ENCODE data around the gene FAM170A.

FAM170A gene

GRCh38 chr5:119681734-119682133 is 52.4 kb downstream of the FAM170A start:
- H4K20me1 ChIP-seq (ENCODE audit: insufficient read depth, low read length), result no peaks in the 10 kb centered on the region
- no peaks in the 10 kb centered on the region for H3K4me1 ChIP-seq (ENCODE audit: low read length)
- H3K9ac ChIP-seq (ENCODE audit: low read length), result no peak overlapping the region
- no peaks in the 10 kb centered on the region for H3K27me3 ChIP-seq (replicated peaks; ENCODE audit: insufficient read depth, low read length)
- no peaks in the 10 kb centered on the region for H3K9me3 ChIP-seq (replicated peaks; ENCODE audit: insufficient read depth, low read length)
- no peak overlapping the region for H2AFZ ChIP-seq (ENCODE audit: low read length)
- no peak overlapping the region for H3K4me2 ChIP-seq (ENCODE audit: low read depth, low read length)
- no peak for TF ChIP-seq CTCF (IDR thresholded peaks at IDR 0.05; ENCODE audit: low read length)
- TF ChIP-seq EZH2 (optimal IDR thresholded peaks at IDR 0.05; ENCODE audit: low read depth, low read length), result no peak
- no peak for TF ChIP-seq EZH2phosphoT487 (IDR thresholded peaks at IDR 0.05; ENCODE audit: low read length)
- no peak for DNase-seq
- no peaks in the 10 kb centered on the region for H3K36me3 ChIP-seq (replicated peaks; ENCODE audit: insufficient read depth, low read length)
- H3K79me2 ChIP-seq (ENCODE audit: low read length), result no peaks in the 10 kb centered on the region
- no peaks in the 10 kb centered on the region for H3F3A ChIP-seq (ENCODE audit: insufficient read depth, low read length)
- no peak overlapping the region for H3K27ac ChIP-seq (ENCODE audit: low read length)
- H3K4me3 ChIP-seq (ENCODE audit: low read length), result no peak overlapping the region
- no peaks in the 10 kb centered on the region for H3K9me2 ChIP-seq (replicated peaks; ENCODE audit: insufficient read depth, low read length)

- H3K9ac ChIP-seq (ENCODE audit: low read length), result no peak overlapping the region
- H3K36me3 ChIP-seq (replicated peaks; ENCODE audit: insufficient read depth, low read length), result no peaks in the 10 kb centered on the region
- H2AFZ ChIP-seq (ENCODE audit: low read length), result no peak overlapping the region
- H3K9me2 ChIP-seq (replicated peaks; ENCODE audit: insufficient read depth, low read length), result no peaks in the 10 kb centered on the region
- no peak for DNase-seq
- H3K79me2 ChIP-seq (ENCODE audit: low read length), result no peaks in the 10 kb centered on the region
- H3F3A ChIP-seq (ENCODE audit: insufficient read depth, low read length), result no peaks in the 10 kb centered on the region
- H3K9me3 ChIP-seq (replicated peaks; ENCODE audit: insufficient read depth, low read length), result no peaks in the 10 kb centered on the region
- H3K27ac ChIP-seq (ENCODE audit: low read length), result no peak overlapping the region
- H3K4me3 ChIP-seq (ENCODE audit: low read length), result no peak overlapping the region
- H4K20me1 ChIP-seq (ENCODE audit: insufficient read depth, low read length), result no peaks in the 10 kb centered on the region
- no peaks in the 10 kb centered on the region for H3K27me3 ChIP-seq (replicated peaks; ENCODE audit: insufficient read depth, low read length)
- H3K4me1 ChIP-seq (ENCODE audit: low read length), result no peaks in the 10 kb centered on the region
- no peak overlapping the region for H3K4me2 ChIP-seq (ENCODE audit: low read depth, low read length)
- no peak for TF ChIP-seq EZH2phosphoT487 (IDR thresholded peaks at IDR 0.05; ENCODE audit: low read length)
- no peak for TF ChIP-seq EZH2 (optimal IDR thresholded peaks at IDR 0.05; ENCODE audit: low read depth, low read length)
- no peak for TF ChIP-seq CTCF (IDR thresholded peaks at IDR 0.05; ENCODE audit: low read length)
These were observed 53.0 kb downstream of the FAM170A start for GRCh38 chr5:119682372-119682771.

All from MM.1S (cell line).